ENCODE results near the gene RNF144A. TPM values are rescaled to one million over a fixed set of nuclear protein-coding genes. Genes with fewer than 3 reads are reported as not detected.

Gene RNF144A
- total RNA-seq, 1 experiment from 2014 or later: 10.6 TPM

GRCh38 chr2:7024261-7024660, 107.0 kb downstream of the RNF144A start:
- H3K9me3 ChIP-seq (ENCODE audit: control insufficient read depth, low read depth, low read length): no peaks in the 10 kb centered on the region
- Mint-ChIP-seq H3K27ac (no peak overlapping the region), H3K36me3 (ENCODE audit: insufficient read depth in 1 of 3, low read depth in 3 of 3) (peaks cover 8 to 14% (median 14%) of the 10 kb centered on the region in 3 experiments; a peak in 5 of 7 replicates), H3K9me3 (no peaks in the 10 kb centered on the region), H3K27me3 (ENCODE audit: low read depth) (no peaks in the 10 kb centered on the region), H3K4me1 (peaks cover 0 to 2% of the 10 kb centered on the region in 2 experiments; a peak in 2 of 4 replicates), H3K4me3 (no peak overlapping the region)
- no peak overlapping the region for H3K4me2 ChIP-seq (ENCODE audit: insufficient read depth, insufficient read length, low read length)
- no peaks in the 10 kb centered on the region for H3K4me1 ChIP-seq (ENCODE audit: insufficient read depth, low read length)
- H3K4ac ChIP-seq (ENCODE audit: low read depth, low read length): no peak overlapping the region
- H3K23me2 ChIP-seq (ENCODE audit: insufficient read length, low read depth, low read length, poor library complexity, severe bottlenecking): no peaks in the 10 kb centered on the region
- H3K56ac ChIP-seq (ENCODE audit: insufficient read length, low read depth, low read length): no peak overlapping the region
- no CpG with 5 or more reads among the region's 18 CpGs for WGBS (ENCODE audit: extremely low coverage, insufficient read length, low lambda C conversion rate)
- H2BK5ac ChIP-seq (ENCODE audit: insufficient read length, low read length): no peak overlapping the region
- no peak overlapping the region for H2BK12ac ChIP-seq (ENCODE audit: insufficient read length, low read depth, low read length)
- H2AK5ac ChIP-seq (ENCODE audit: insufficient read length, low read length): no peak overlapping the region
- no peak overlapping the region for H4K5ac ChIP-seq (ENCODE audit: insufficient read length, low read depth, low read length)
- H3K18ac ChIP-seq (ENCODE audit: insufficient read length, low read depth, low read length): no peak overlapping the region
- no peak overlapping the region for H2BK15ac ChIP-seq (ENCODE audit: low read depth, low read length)
- no peak for DNase-seq
- H3K79me1 ChIP-seq (ENCODE audit: insufficient read depth, low read depth, low read length, poor library complexity, severe bottlenecking): no peaks in the 10 kb centered on the region
- no peaks in the 10 kb centered on the region for H4K20me1 ChIP-seq (ENCODE audit: control insufficient read depth, insufficient read depth, insufficient read length)
- H2BK20ac ChIP-seq (ENCODE audit: low read depth, low read length, poor library complexity, severe bottlenecking): no peak overlapping the region
- no peak overlapping the region for H3K23ac ChIP-seq (ENCODE audit: insufficient read length, low read depth, low read length)
- H2AFZ ChIP-seq (ENCODE audit: low read length): no peak overlapping the region
- no peak overlapping the region for H2BK120ac ChIP-seq (ENCODE audit: low read depth, low read length, poor library complexity, severe bottlenecking)
- no peak overlapping the region for H4K8ac ChIP-seq (replicated peaks; ENCODE audit: insufficient read length, low read depth, low read length)
- no peak overlapping the region for H4K91ac ChIP-seq (ENCODE audit: insufficient read length, low read depth, low read length)
- H3K27ac ChIP-seq (ENCODE audit: insufficient read length, low read depth, low read length): no peak overlapping the region
- no peak overlapping the region for H3K14ac ChIP-seq (ENCODE audit: insufficient read depth, low read length)
- no peak overlapping the region for H3T11ph ChIP-seq (ENCODE audit: low read length)
- no peak for TF ChIP-seq CTCF (conservative IDR thresholded peaks at IDR 0.05)
- no peaks in the 10 kb centered on the region for H3K27me3 ChIP-seq (ENCODE audit: insufficient read depth, low read length)
- no peak overlapping the region for H3K9ac ChIP-seq (ENCODE audit: extremely low read depth, insufficient read length, low read length)
- no peaks in the 10 kb centered on the region for H3K79me2 ChIP-seq (ENCODE audit: insufficient read depth, low read length)

Measured in H9 (cell line).